HFFc6 (cell line): Measurements from ENCODE around the gene UQCRC2. TPM values are rescaled to one million over a fixed set of nuclear protein-coding genes. Genes with fewer than 3 reads are reported as not detected.
A peak's percentile ranks its signal among the peaks of the same experiment; 100 is the strongest.
"Not testable (repeated sequence)": the region's sequence is repeated elsewhere in the genome, so short reads cannot be mapped to it uniquely, and the experiment has no call there.

Source experiments
- DNase-seq: peaks from one replicate; pipeline ENCODE4 v3.0.0-alpha.2; 2018
- H3K27ac Mint-ChIP-seq: 2 replicates; pipeline ENCODE4 v1.8.0; 2020; ENCODE audit warnings: mild to moderate bottlenecking, mixed read lengths
- H3K27me3 Mint-ChIP-seq: 2 replicates; pipeline ENCODE4 v1.8.0; 2021; ENCODE audit warnings: mild to moderate bottlenecking, moderate library complexity, mixed read lengths; ENCODE audit not compliant: insufficient read depth
- H3K36me3 Mint-ChIP-seq: 2 replicates; pipeline ENCODE4 v1.8.0; 2021; ENCODE audit warnings: low read depth, mixed read lengths
- H3K4me1 Mint-ChIP-seq: 2 replicates; pipeline ENCODE4 v1.8.0; 2020; ENCODE audit warnings: low read depth, mixed read lengths
- H3K4me3 Mint-ChIP-seq: 2 replicates; pipeline ENCODE4 v1.8.0; 2020; ENCODE audit warnings: mild to moderate bottlenecking, moderate library complexity, mixed read lengths
- H3K9me3 Mint-ChIP-seq: 2 replicates; pipeline ENCODE4 v1.8.0; 2020; ENCODE audit warnings: mild to moderate bottlenecking, mixed read lengths
- long read RNA-seq: library from polyadenylated mRNA; unstranded; transcript quantifications from one replicate; pipeline ENCODE4 v2.0.0, GENCODE V29; 2019
- total RNA-seq, 6 experiments: library from RNA; stranded (reverse); fragmentation: NEBNext Ultra II Directional; extraction: Animal tissue kit (Norgen Biotek cat#: 25700); gene quantifications; 2 replicates in 1 of 6; 3 replicates in 5 of 6; pipeline ENCODE4 v1.2.3, GENCODE V29; 2021
- TF ChIP-seq, protein P1 (sequence below): fragments of 200-600 bp; sonication (generic); IDR thresholded peaks from 2 replicates; pipeline ENCODE4 v1.5.0; 2021; ENCODE audit warnings: antibody characterized with exemption, mild to moderate bottlenecking

Gene UQCRC2
- 100 to 1,000 TPM; 169 to 187 (median 173) TPM for total RNA-seq
- long read RNA-seq, transcript UQCRC2-201 (14 exons, 2,615 nt) = major isoform, 193 of 216 reads
- long read RNA-seq, partial matches to known transcripts = 13 of 216 reads
- long read RNA-seq, other reads (novel, unspliced or antisense) = 8 of 216 reads

GRCh38 chr16:21952793-21953540, at the start of gene UQCRC2:
Gene UQCRC2, plus strand, starts transcription at chr16:21953361. Its CDS starts 63 bp downstream, at chr16:21953424.
- peaks cover 22% of the 10 kb centered on the region for H3K4me1 Mint-ChIP-seq
- H3K4me3 Mint-ChIP-seq = peak within 1 kb of the TSS; percentile 100
- peaks cover 13% of the 10 kb centered on the region for H3K36me3 Mint-ChIP-seq

GRCh38 chr16:21932650-21933049, 20.5 kb upstream of the UQCRC2 start:
- not testable (repeated sequence) for H3K36me3 Mint-ChIP-seq

More at GRCh38 chr16:21952793-21953540, at the start of gene UQCRC2:
- DNase-seq = peak; percentile 89
- Mint-ChIP-seq H3K27me3 (peaks cover 3% of the 10 kb centered on the region), H3K9me3 (no peaks in the 10 kb centered on the region), H3K27ac (peak within 1 kb of the TSS; percentile 99)
- TF ChIP-seq, protein P1, sequence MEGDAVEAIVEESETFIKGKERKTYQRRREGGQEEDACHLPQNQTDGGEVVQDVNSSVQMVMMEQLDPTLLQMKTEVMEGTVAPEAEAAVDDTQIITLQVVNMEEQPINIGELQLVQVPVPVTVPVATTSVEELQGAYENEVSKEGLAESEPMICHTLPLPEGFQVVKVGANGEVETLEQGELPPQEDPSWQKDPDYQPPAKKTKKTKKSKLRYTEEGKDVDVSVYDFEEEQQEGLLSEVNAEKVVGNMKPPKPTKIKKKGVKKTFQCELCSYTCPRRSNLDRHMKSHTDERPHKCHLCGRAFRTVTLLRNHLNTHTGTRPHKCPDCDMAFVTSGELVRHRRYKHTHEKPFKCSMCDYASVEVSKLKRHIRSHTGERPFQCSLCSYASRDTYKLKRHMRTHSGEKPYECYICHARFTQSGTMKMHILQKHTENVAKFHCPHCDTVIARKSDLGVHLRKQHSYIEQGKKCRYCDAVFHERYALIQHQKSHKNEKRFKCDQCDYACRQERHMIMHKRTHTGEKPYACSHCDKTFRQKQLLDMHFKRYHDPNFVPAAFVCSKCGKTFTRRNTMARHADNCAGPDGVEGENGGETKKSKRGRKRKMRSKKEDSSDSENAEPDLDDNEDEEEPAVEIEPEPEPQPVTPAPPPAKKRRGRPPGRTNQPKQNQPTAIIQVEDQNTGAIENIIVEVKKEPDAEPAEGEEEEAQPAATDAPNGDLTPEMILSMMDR = no peak

GRCh38 chr16:21933316-21933715, 19.8 kb upstream of the UQCRC2 start:
- H3K27ac Mint-ChIP-seq, H3K4me1 Mint-ChIP-seq, H3K36me3 Mint-ChIP-seq, H3K27me3 Mint-ChIP-seq, DNase-seq, H3K4me3 Mint-ChIP-seq, H3K9me3 Mint-ChIP-seq: not testable (repeated sequence)

More at GRCh38 chr16:21932650-21933049, 20.5 kb upstream of the UQCRC2 start:
- H3K9me3 Mint-ChIP-seq, H3K4me3 Mint-ChIP-seq, H3K4me1 Mint-ChIP-seq, H3K27me3 Mint-ChIP-seq, H3K27ac Mint-ChIP-seq, DNase-seq: not testable (repeated sequence)

GRCh38 chr16:21933790-21934189, 19.4 kb upstream of the UQCRC2 start:
- H3K4me1 Mint-ChIP-seq, H3K27ac Mint-ChIP-seq, H3K4me3 Mint-ChIP-seq, DNase-seq, H3K9me3 Mint-ChIP-seq, H3K36me3 Mint-ChIP-seq, H3K27me3 Mint-ChIP-seq: not testable (repeated sequence)

DNA sequence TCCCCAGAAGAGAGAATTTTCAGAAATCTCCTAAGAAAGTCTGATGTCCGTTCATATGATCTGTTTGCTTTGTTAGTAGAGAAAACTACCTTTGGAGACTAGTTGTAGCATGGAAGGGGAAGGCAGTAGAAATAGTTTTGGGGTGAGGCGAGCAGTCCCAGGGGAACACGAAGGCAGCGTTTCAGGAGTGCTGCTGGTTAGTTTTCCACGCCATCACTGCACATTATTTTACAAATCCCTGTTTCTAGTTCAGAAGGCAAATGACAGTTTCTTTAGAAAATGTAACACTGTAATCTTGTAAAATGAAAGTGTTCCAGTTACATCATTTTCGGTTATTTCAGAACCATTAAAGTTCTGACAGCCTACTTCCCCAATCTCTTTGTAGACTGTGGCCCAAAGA, 16.9 kb upstream of the UQCRC2 start:
- not testable (repeated sequence) for H3K27ac Mint-ChIP-seq, H3K36me3 Mint-ChIP-seq, H3K4me1 Mint-ChIP-seq, H3K4me3 Mint-ChIP-seq, DNase-seq, H3K9me3 Mint-ChIP-seq
- H3K27me3 Mint-ChIP-seq = peaks cover 16% of the 10 kb centered on the region

DNA sequence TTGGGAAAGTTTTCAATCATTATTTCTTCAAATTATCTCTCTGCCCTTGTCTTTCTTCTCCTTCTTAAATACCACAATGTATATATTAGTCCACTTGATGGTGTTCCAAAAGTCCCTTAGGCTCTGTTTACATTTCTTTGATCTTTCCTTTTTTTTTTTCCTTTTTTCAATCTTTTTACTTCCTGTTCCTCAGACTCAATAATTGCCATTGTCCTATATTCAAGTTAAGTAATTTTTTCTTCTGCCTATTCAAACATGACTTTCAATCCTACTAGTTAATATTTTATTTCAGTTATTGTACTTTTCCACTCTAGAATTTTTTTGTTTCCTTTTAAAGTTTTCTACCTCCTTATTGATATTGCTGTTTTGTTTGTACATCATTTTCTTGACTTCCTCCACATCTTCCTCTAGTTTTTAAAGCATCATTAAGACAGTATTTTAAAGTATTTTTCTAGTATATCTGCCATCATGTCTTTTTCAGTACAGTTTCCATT, 15.8 kb upstream of the UQCRC2 start:
- Mint-ChIP-seq H3K9me3 (no peaks in the 10 kb centered on the region), H3K27ac (no peak overlapping the region), H3K27me3 (peaks cover 20% of the 10 kb centered on the region), H3K36me3 (no peaks in the 10 kb centered on the region), H3K4me3 (no peak overlapping the region), H3K4me1 (no peaks in the 10 kb centered on the region)
- no peak for DNase-seq
- TF ChIP-seq, protein P1 = no peak

- Mint-ChIP-seq H3K4me3 (no peak overlapping the region), H3K27ac (no peak overlapping the region), H3K4me1 (no peaks in the 10 kb centered on the region), H3K36me3 (no peaks in the 10 kb centered on the region), H3K9me3 (no peaks in the 10 kb centered on the region), H3K27me3 (peaks cover 19% of the 10 kb centered on the region)
- DNase-seq = no peak
- TF ChIP-seq, protein P1 = no peak
Measured at GRCh38 chr16:21940570-21940969, 12.6 kb upstream of the UQCRC2 start.
